Rectal smooth muscle tissue (tissue), 1 donor: ENCODE data around the gene SETBP1.

Experiments
- H3K27ac ChIP-seq: one replicate; pipeline ENCODE4 v1.7.0; 2013; ENCODE audit warnings: low read depth, low read length, inconsistent platforms
- H3K27me3 ChIP-seq: one replicate; pipeline ENCODE4 v1.7.0; 2013; ENCODE audit warnings: low read length; ENCODE audit not compliant: control insufficient read depth, insufficient read depth
- H3K36me3 ChIP-seq: one replicate; pipeline ENCODE4 v1.7.0; 2013; ENCODE audit warnings: low read length; ENCODE audit not compliant: control insufficient read depth, insufficient read depth
- H3K4me1 ChIP-seq: one replicate; pipeline ENCODE4 v1.7.0; 2013; ENCODE audit warnings: low read length; ENCODE audit not compliant: control insufficient read depth, insufficient read depth
- H3K4me3 ChIP-seq: one replicate; pipeline ENCODE4 v1.7.0; 2013; ENCODE audit warnings: low read length
- H3K9ac ChIP-seq: one replicate; pipeline ENCODE4 v1.7.0; 2013; ENCODE audit warnings: low read length

SETBP1 gene

DNA sequence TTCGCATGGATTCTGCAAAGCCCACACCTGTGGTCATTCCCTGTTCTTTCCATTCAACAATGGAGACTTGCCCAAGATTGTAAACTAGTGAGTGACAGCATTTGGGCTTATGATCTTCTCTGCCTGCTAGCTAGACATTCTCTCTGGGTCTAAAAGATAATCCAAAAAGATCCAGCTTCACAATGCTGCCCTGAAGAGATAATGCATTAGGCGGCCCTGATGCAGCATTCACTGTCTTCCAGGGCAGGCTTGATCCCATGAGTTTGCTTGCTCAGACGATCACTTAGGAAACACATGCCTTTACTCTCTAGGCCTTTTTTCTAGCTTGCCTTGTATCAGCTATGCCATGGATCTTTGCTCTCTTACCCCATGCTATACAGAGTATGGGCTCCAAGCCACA is 196.1 kb downstream of the SETBP1 start:
- no peak overlapping the region for H3K4me3 ChIP-seq
- H3K27me3 ChIP-seq: no peaks in the 10 kb centered on the region

DNA sequence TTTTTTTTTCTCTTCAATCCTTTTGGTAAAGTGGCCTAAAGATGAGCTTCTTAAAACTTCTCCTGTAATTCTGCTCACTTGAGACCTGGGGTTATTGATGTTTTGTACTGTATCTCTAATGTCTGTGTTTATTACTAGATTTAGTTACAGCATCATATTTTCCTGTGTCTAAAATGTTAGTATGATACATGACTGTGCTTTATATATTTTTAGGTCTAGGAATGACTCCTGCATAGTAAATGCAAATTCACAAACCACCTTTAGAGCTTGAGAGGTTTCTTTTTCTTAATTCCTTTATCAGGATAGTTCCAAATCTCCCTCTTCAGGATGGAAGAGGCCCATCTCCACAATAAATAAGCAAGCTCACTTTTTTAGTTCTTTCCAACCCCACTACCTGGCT is 197.6 kb downstream of the SETBP1 start:
- no peaks in the 10 kb centered on the region for H3K36me3 ChIP-seq
- no peak overlapping the region for H3K4me3 ChIP-seq
- peaks cover 2% of the 10 kb centered on the region for H3K4me1 ChIP-seq
- H3K27ac ChIP-seq: no peak overlapping the region
- H3K27me3 ChIP-seq: no peaks in the 10 kb centered on the region
- no peak overlapping the region for H3K9ac ChIP-seq

More for the DNA sequence above, 196.1 kb downstream of the SETBP1 start:
- Histone ChIP-seq H3K27ac (no peak overlapping the region), H3K9ac (no peak overlapping the region), H3K4me1 (peaks cover 2% of the 10 kb centered on the region), H3K36me3 (no peaks in the 10 kb centered on the region)

DNA sequence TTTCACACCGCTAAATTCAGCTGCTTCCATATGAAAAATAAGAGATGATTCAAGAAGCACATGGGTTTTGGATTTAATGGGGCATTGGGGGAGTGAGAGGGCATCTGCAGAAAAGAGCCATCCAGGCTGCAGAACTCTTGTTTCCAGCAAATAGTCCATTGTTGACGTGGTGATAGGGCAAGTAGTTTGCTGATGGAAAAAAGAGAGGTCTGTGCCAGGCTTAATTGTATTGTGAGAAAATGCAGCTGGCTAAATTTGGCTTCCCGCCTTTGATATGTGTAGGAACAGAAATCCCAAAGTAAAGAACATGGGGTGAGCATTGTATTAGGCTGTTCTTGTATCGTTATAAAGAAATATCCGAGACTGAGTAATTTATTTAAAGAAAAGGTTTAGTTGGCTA is 199.5 kb downstream of the SETBP1 start:
- H3K36me3 ChIP-seq: no peaks in the 10 kb centered on the region
- no peaks in the 10 kb centered on the region for H3K27me3 ChIP-seq
- H3K27ac ChIP-seq: no peak overlapping the region
- no peak overlapping the region for H3K9ac ChIP-seq
- H3K4me3 ChIP-seq: no peak overlapping the region
- peaks cover 2% of the 10 kb centered on the region for H3K4me1 ChIP-seq

DNA sequence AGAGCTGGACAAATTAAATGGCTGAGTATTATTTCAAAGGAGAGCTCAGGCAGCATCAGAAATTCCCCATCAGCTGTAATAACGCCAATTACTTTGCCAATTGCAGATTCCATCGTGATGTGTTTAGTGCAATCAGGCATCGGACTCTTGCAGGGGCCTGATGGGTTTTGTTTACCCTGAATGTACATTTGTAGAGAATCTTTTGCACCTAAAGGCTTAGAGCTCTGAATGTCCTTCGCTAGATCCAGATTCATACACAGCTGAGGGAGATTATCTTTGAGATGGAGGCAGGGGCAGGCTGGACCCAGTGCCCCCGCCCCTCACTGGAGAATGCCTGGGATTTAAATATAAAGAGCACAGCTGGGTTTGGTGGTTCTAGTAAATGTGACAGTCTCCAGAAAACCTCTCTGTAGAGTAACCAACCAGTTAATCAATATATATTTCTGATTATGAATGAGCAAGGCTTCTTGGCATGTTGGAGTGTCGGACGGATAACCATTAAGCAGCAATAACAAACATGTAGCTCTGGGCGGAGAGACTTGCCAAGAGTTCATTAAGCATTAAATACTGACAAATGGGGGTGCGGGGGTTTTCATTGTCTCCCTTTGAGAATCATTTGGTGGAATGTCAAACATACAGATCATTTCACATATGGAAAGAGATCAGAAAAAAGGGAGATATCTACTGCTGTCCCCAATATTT is 200.9 kb downstream of the SETBP1 start:
- no peak overlapping the region for H3K27ac ChIP-seq
- no peak overlapping the region for H3K9ac ChIP-seq
- H3K4me1 ChIP-seq: peaks cover 2% of the 10 kb centered on the region
- no peaks in the 10 kb centered on the region for H3K36me3 ChIP-seq
- H3K27me3 ChIP-seq: no peaks in the 10 kb centered on the region
- no peak overlapping the region for H3K4me3 ChIP-seq

GRCh38 chr18:44882163-44882868 is 201.6 kb downstream of the SETBP1 start:
- H3K27me3 ChIP-seq: no peaks in the 10 kb centered on the region
- H3K27ac ChIP-seq: no peak overlapping the region
- H3K9ac ChIP-seq: no peak overlapping the region
- H3K4me3 ChIP-seq: no peak overlapping the region
- H3K36me3 ChIP-seq: no peaks in the 10 kb centered on the region
- H3K4me1 ChIP-seq: peaks cover 2% of the 10 kb centered on the region

- Histone ChIP-seq H3K9ac (no peak overlapping the region), H3K4me1 (peaks cover 6% of the 10 kb centered on the region)
Observed at GRCh38 chr18:44883671-44884070, 203.0 kb downstream of the SETBP1 start.

GRCh38 chr18:44884431-44884830 is 203.7 kb downstream of the SETBP1 start:
- Histone ChIP-seq H3K27ac (no peak overlapping the region), H3K9ac (no peak overlapping the region), H3K36me3 (no peaks in the 10 kb centered on the region), H3K4me1 (peaks cover 6% of the 10 kb centered on the region), H3K4me3 (no peak overlapping the region), H3K27me3 (no peaks in the 10 kb centered on the region)

More at GRCh38 chr18:44883671-44884070, 203.0 kb downstream of the SETBP1 start:
- Histone ChIP-seq H3K27me3 (no peaks in the 10 kb centered on the region), H3K4me3 (no peak overlapping the region), H3K36me3 (no peaks in the 10 kb centered on the region), H3K27ac (no peak overlapping the region)

DNA sequence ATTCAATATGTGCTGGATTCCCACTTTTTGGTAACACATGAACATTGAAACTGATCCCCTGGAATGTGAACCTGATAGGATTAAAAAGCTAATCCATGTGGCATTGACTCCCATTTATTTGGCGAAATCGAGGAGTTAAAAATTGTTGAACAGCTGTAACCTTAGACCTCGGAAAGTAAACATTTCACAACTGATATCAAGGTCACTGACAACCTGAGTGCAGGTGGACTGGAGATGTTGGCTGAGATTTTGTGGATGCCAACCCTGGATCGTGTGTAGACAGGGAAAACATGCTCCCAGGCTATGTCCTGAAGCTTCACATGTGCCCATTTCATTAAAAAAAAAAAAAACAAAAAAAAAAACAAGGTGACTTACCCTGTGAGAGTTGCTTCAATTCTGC is 204.8 kb downstream of the SETBP1 start:
- Histone ChIP-seq H3K4me1 (peaks cover 6% of the 10 kb centered on the region), H3K4me3 (no peak overlapping the region), H3K9ac (no peak overlapping the region), H3K27ac (no peak overlapping the region), H3K27me3 (no peaks in the 10 kb centered on the region), H3K36me3 (no peaks in the 10 kb centered on the region)

DNA sequence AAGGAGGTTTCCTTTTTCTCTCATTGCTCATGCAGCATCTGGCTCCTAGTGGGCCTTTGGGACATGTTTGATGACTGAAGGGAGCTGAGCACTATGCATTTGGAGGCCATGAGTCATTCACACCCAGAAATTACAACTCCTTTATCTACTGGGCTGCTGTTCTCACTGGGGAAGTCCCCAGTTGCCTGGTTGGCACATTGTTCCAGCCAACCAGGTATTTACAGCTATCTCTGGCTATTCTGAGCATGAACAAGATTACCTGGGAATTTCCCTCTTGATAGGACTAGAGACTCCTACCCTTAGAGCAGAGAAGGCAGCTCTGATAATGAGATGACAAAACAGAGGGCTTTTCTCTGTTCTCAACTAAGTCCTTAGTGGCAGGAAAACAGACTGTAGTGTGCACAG is 206.5 kb downstream of the SETBP1 start:
- H3K4me3 ChIP-seq: no peak overlapping the region
- H3K4me1 ChIP-seq: peaks cover 4% of the 10 kb centered on the region
- no peak overlapping the region for H3K9ac ChIP-seq
- H3K27ac ChIP-seq: no peak overlapping the region
- no peaks in the 10 kb centered on the region for H3K36me3 ChIP-seq
- no peaks in the 10 kb centered on the region for H3K27me3 ChIP-seq

GRCh38 chr18:44889111-44889510 is 208.4 kb downstream of the SETBP1 start:
- Histone ChIP-seq H3K9ac (no peak overlapping the region), H3K27ac (no peak overlapping the region), H3K4me1 (peaks cover 4% of the 10 kb centered on the region)

DNA sequence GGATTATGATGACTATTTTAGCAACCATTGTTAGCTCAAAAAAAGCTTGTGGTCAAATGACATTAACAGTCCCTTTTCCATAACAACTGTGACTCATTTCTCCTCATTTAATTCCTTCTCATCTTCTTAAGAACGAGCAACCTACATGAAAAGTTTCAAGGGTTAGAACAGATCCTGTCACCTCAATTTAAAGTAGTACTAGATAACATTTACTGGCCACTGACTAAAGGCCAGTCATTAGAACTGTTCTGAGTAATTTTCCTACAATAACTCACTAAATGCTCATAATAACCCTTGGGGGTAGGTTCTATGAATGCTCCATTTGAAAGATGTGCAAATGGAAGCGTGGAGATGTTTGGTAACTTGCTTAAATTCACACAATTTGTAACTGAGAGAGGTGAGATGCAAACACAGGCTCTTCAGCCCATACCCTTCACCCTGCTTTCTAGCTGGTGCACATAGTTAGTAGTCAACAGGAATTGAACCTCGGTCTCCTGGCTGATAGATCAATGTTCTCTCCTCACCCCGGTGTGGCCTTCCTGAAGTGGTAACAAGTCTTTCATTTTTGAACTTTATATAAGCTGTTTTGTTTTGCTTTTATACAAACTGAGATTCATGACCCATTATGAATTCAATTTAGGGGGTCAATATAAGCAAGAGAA is 212.5 kb downstream of the SETBP1 start:
- Histone ChIP-seq H3K4me1 (peaks cover 4% of the 10 kb centered on the region), H3K9ac (no peak overlapping the region), H3K27me3 (no peaks in the 10 kb centered on the region), H3K27ac (no peak overlapping the region), H3K36me3 (no peaks in the 10 kb centered on the region), H3K4me3 (no peak overlapping the region)

More at GRCh38 chr18:44889111-44889510, 208.4 kb downstream of the SETBP1 start:
- Histone ChIP-seq H3K36me3 (no peaks in the 10 kb centered on the region), H3K27me3 (no peaks in the 10 kb centered on the region), H3K4me3 (no peak overlapping the region)

DNA sequence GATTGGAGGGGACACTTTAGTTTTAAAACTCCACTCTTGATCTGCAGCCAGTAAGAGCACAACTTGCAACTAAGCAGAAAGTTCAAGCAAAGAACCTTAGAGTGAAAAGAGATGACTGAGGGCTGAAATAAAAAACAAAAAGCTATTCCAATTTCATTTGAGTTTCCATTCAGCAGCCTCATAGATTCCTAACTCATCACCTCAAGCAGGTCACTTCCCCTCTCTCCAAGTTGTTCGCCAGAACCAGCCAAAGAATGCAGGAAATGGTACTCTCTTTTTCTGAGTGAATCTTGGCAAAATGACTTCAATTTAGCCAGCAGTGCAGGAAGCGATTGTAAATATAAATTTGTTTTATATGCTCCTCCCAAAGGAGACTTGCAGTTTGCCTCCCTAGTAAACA is 213.3 kb downstream of the SETBP1 start:
- H3K4me3 ChIP-seq: no peak overlapping the region
- H3K36me3 ChIP-seq: no peaks in the 10 kb centered on the region
- no peaks in the 10 kb centered on the region for H3K27me3 ChIP-seq
- H3K27ac ChIP-seq: no peak overlapping the region
- no peaks in the 10 kb centered on the region for H3K4me1 ChIP-seq
- no peak overlapping the region for H3K9ac ChIP-seq
